Trophoblast cell (in vitro differentiated cells and primary cell): ENCODE data around the gene MOCS2.

Experiments
- DNase-seq, 2 donors: peaks; one replicate each; pipeline ENCODE4 v3.0.0-alpha.2; 2016
- H2AFZ ChIP-seq: 2 replicates; pipeline ENCODE4 v1.6.1; 2013; ENCODE audit warnings: low read length, moderate library complexity, mild to moderate bottlenecking; ENCODE audit not compliant: insufficient read depth, poor library complexity
- H2AK5ac ChIP-seq: 2 replicates; pipeline ENCODE4 v1.6.1; 2013; ENCODE audit warnings: mild to moderate bottlenecking, low read length
- H2BK120ac ChIP-seq: 2 replicates; pipeline ENCODE4 v1.6.1; 2013; ENCODE audit warnings: low read length, mild to moderate bottlenecking, moderate library complexity; ENCODE audit not compliant: insufficient read depth, poor library complexity
- H2BK12ac ChIP-seq: 2 replicates; pipeline ENCODE4 v1.6.1; 2013; ENCODE audit warnings: mild to moderate bottlenecking, low read length, moderate library complexity
- H2BK5ac ChIP-seq: 2 replicates; pipeline ENCODE4 v1.6.1; 2013; ENCODE audit warnings: low read length, low read depth, moderate library complexity, mild to moderate bottlenecking; ENCODE audit not compliant: poor library complexity
- H3K14ac ChIP-seq: 2 replicates; pipeline ENCODE4 v1.6.1; 2013; ENCODE audit warnings: mild to moderate bottlenecking, low read length
- H3K18ac ChIP-seq: 2 replicates; pipeline ENCODE4 v1.6.1; 2013; ENCODE audit warnings: mild to moderate bottlenecking, low read length
- H3K23ac ChIP-seq: 2 replicates; pipeline ENCODE4 v1.6.1; 2013; ENCODE audit warnings: low read length
- H3K27ac ChIP-seq: 2 replicates; pipeline ENCODE4 v1.5.1; 2013; ENCODE audit warnings: low read depth, mild to moderate bottlenecking, inconsistent platforms, low read length, moderate library complexity
- H3K27me3 ChIP-seq: 2 replicates; pipeline ENCODE4 v1.6.1; 2013; ENCODE audit warnings: inconsistent platforms, mild to moderate bottlenecking, low read length, moderate library complexity; ENCODE audit not compliant: insufficient read depth
- H3K36me3 ChIP-seq, 2 experiments: 1 replicate in 1 of 2; 2 replicates in 1 of 2; pipeline ENCODE4 v1.6.1; 2013; ENCODE audit warnings: low read length in 2 of 2, mild to moderate bottlenecking in 2 of 2, moderate library complexity in 1 of 2; ENCODE audit not compliant: insufficient read depth in 2 of 2, control insufficient read depth in 1 of 2
- H3K4ac ChIP-seq: 2 replicates; pipeline ENCODE4 v1.6.1; 2013; ENCODE audit warnings: low read depth, mild to moderate bottlenecking, low read length, moderate library complexity
- H3K4me1 ChIP-seq, 2 experiments: 1 replicate in 1 of 2; 2 replicates in 1 of 2; pipeline ENCODE4 v1.6.1; 2013; ENCODE audit warnings: low read length in 2 of 2, mild to moderate bottlenecking in 2 of 2, moderate library complexity in 1 of 2; ENCODE audit not compliant: insufficient read depth in 2 of 2, control insufficient read depth in 1 of 2
- H3K4me2 ChIP-seq: 2 replicates; pipeline ENCODE4 v1.6.1; 2013; ENCODE audit warnings: inconsistent platforms, mild to moderate bottlenecking, low read length, moderate library complexity
- H3K4me3 ChIP-seq: 2 replicates; pipeline ENCODE4 v1.5.1; 2013; ENCODE audit warnings: mild to moderate bottlenecking, low read depth, low read length, inconsistent platforms
- H3K79me1 ChIP-seq: one replicate; pipeline ENCODE4 v1.6.1; 2013; ENCODE audit warnings: low read length
- H3K79me2 ChIP-seq: 2 replicates; pipeline ENCODE4 v1.6.1; 2013; ENCODE audit warnings: low read length, mild to moderate bottlenecking; ENCODE audit not compliant: control insufficient read depth, insufficient read depth, poor library complexity
- H3K9ac ChIP-seq: 2 replicates; pipeline ENCODE4 v1.6.1; 2013; ENCODE audit warnings: mild to moderate bottlenecking, low read length
- H3K9me3 ChIP-seq: 2 replicates; pipeline ENCODE4 v1.6.1; 2013; ENCODE audit warnings: low read depth, mild to moderate bottlenecking, control low read depth, inconsistent platforms, low read length; ENCODE audit not compliant: insufficient read depth
- H4K12ac ChIP-seq: 2 replicates; pipeline ENCODE4 v1.6.1; 2013; ENCODE audit warnings: low read depth, mild to moderate bottlenecking, low read length, moderate library complexity
- H4K8ac ChIP-seq: 2 replicates; pipeline ENCODE4 v1.6.1; 2013; ENCODE audit warnings: low read depth, mild to moderate bottlenecking, low read length, moderate library complexity
- H4K91ac ChIP-seq: one replicate; pipeline ENCODE4 v1.6.1; 2013; ENCODE audit warnings: low read depth, mild to moderate bottlenecking, low read length, moderate library complexity
- WGBS: extraction: QIAGEN DNeasy Blood & Tissue Kit; methylation state at CpG from one replicate; pipeline ENCODE4 v1.1.7; 2013; ENCODE audit warnings: missing lambda C conversion rate; ENCODE audit not compliant: insufficient read length, insufficient coverage; ENCODE audit errors: extremely low coverage; 5-methylcytosine and 5-hydroxymethylcytosine counted together

The MOCS2 gene

DNA sequence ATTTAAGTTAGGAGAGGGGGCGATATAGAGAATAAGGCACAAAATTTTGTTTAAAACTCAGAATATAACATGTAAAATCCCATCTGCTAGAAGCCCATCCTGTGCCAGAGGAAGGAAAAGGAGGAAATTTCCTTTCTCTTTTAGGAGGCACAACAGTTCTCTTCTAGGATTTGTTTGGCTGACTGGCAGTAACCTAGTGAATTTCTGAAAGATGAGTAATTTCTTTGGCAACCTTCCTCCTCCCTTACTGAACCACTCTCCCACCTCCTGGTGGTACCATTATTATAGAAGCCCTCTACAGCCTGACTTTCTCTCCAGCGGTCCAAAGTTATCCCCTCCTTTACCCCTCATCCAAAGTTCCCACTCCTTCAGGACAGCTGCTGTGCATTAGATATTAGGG, 18.3 kb downstream of the MOCS2 start:
- no CpG with 5 or more reads among the region's 2 CpGs for WGBS
- H3K18ac ChIP-seq = no peak overlapping the region
- H2AK5ac ChIP-seq = no peak overlapping the region
- H3K4ac ChIP-seq = no peak overlapping the region
- no peak overlapping the region for H3K27ac ChIP-seq
- no peaks in the 10 kb centered on the region for H3K79me2 ChIP-seq
- H3K4me1 ChIP-seq = no peaks in the 10 kb centered on the region
- H3K79me1 ChIP-seq = no peaks in the 10 kb centered on the region
- no peak overlapping the region for H3K14ac ChIP-seq
- DNase-seq = peak in 1 of 2 donors; percentile 21
- H3K4me3 ChIP-seq = no peak overlapping the region
- H3K23ac ChIP-seq = no peak overlapping the region
- no peaks in the 10 kb centered on the region for H3K27me3 ChIP-seq
- no peak overlapping the region for H3K9ac ChIP-seq
- H2AFZ ChIP-seq = no peak overlapping the region
- peaks cover 8% of the 10 kb centered on the region in 2 experiments for H3K36me3 ChIP-seq
- no peak overlapping the region for H3K4me2 ChIP-seq
- no peak overlapping the region for H4K12ac ChIP-seq
- H3K9me3 ChIP-seq = no peaks in the 10 kb centered on the region
- no peak overlapping the region for H2BK120ac ChIP-seq
- H2BK5ac ChIP-seq = no peak overlapping the region
- H2BK12ac ChIP-seq = no peak overlapping the region
- H4K91ac ChIP-seq = no peak overlapping the region
- H4K8ac ChIP-seq = no peak overlapping the region

DNA sequence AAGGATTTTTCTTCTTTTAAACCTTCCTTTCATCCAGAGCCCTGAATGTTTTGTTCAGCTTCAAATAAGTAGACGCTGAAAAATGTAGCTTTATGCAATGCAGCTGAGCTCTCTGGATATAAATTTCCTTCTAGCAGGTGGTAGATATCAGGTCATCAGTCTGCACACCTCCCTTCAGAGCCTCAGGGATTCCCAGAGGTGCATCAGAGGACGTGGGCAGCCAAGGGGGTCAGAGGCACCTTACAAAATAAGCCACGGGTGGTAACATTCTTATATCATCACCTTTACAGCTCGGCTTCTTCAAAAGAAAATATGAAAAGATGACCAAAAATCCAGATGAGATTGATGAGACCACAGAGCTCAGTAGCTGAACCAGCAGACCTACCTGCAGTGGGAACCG, 19.3 kb downstream of the MOCS2 start:
- H2AK5ac ChIP-seq = no peak overlapping the region
- peak; percentile 2 to 45 for DNase-seq
- H2BK5ac ChIP-seq = no peak overlapping the region
- H3K14ac ChIP-seq = no peak overlapping the region
- H3K27me3 ChIP-seq = no peaks in the 10 kb centered on the region
- no peak overlapping the region for H4K8ac ChIP-seq
- no peaks in the 10 kb centered on the region for H3K4me1 ChIP-seq
- no peak overlapping the region for H3K4me2 ChIP-seq
- no peak overlapping the region for H3K4me3 ChIP-seq
- no peak overlapping the region for H2BK12ac ChIP-seq
- H4K91ac ChIP-seq = no peak overlapping the region
- no peak overlapping the region for H3K9ac ChIP-seq
- no peak overlapping the region for H2AFZ ChIP-seq
- H3K79me1 ChIP-seq = no peaks in the 10 kb centered on the region
- no peak overlapping the region for H3K27ac ChIP-seq
- no peak overlapping the region for H2BK120ac ChIP-seq
- no peaks in the 10 kb centered on the region for H3K79me2 ChIP-seq
- H3K4ac ChIP-seq = no peak overlapping the region
- H3K9me3 ChIP-seq = no peaks in the 10 kb centered on the region
- no peak overlapping the region for H3K18ac ChIP-seq
- WGBS = no CpG with 5 or more reads among the region's 5 CpGs
- H4K12ac ChIP-seq = no peak overlapping the region
- no peak overlapping the region for H3K23ac ChIP-seq
- H3K36me3 ChIP-seq = peaks cover 6 to 8% of the 10 kb centered on the region in 2 experiments

DNA sequence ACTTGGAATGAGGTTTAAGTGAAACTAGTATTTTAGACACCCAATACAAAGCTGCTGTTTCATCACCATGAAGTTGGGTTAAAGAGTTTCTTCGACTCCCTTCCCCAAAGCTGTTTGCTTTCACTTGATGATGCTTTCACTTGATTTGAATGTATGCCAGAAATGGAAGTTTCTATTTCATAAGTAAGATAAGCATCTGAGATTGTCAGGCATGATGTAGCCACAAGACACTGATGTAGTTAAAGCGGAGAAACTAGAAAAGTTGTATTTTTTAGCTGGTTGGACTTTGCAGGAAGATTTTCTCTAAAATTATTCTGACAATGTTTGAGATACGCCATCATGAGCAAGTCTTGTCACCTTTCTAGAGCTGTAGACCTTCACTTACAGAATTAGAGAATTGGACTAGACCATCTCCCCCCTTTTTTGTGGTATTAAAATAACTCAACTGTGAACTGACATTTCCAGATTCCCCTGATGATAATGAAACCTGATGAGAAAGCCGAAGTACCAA, 20.0 kb downstream of the MOCS2 start:
- Histone ChIP-seq H3K36me3 (peaks cover 5 to 10% of the 10 kb centered on the region in 2 experiments), H3K79me1 (no peaks in the 10 kb centered on the region), H3K79me2 (no peaks in the 10 kb centered on the region), H3K23ac (no peak overlapping the region), H2AK5ac (no peak overlapping the region), H2AFZ (no peak overlapping the region), H3K27me3 (no peaks in the 10 kb centered on the region), H3K9me3 (no peaks in the 10 kb centered on the region), H2BK5ac (no peak overlapping the region), H3K14ac (no peak overlapping the region), H3K4ac (no peak overlapping the region), H3K4me3 (no peak overlapping the region), H3K4me1 (no peaks in the 10 kb centered on the region), H3K9ac (no peak overlapping the region), H2BK120ac (no peak overlapping the region), H2BK12ac (no peak overlapping the region), H3K4me2 (no peak overlapping the region), H3K27ac (no peak overlapping the region), H4K12ac (no peak overlapping the region), H3K18ac (no peak overlapping the region), H4K8ac (no peak overlapping the region), H4K91ac (no peak overlapping the region)
- no CpG with 5 or more reads among the region's 4 CpGs for WGBS
- DNase-seq = peak; percentile 2 to 74

DNA sequence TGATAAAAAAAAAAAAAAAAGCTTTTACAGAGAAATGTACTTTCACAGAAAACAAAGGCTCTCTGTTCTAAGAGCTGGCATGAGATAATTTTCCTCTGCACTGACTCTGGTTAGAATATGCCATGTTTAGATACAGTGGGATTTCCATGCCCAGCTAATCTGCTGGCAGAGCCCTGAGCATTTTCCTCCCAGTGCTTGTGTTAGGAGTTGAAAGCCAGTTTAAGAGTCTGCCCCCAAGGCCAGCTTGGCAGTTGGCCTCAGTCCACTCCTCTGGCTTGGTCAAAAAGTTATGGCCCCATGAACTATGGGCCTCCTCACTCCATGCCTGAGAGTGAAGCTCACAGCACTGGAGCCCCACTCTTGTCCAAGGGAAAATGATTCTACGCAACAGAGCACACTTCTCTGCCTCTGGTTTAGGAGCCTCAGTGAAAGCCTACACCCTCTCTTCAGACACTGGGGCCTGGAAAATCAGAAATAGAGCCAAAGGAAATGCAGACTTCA, 21.9 kb downstream of the MOCS2 start:
- no peak overlapping the region for H3K18ac ChIP-seq
- H3K27me3 ChIP-seq = no peaks in the 10 kb centered on the region
- H3K9ac ChIP-seq = no peak overlapping the region
- no peak overlapping the region for H4K8ac ChIP-seq
- H3K23ac ChIP-seq = no peak overlapping the region
- H2BK120ac ChIP-seq = no peak overlapping the region
- H3K14ac ChIP-seq = no peak overlapping the region
- no peaks in the 10 kb centered on the region for H3K79me1 ChIP-seq
- no peak overlapping the region for H2BK5ac ChIP-seq
- H3K27ac ChIP-seq = no peak overlapping the region
- H2AK5ac ChIP-seq = no peak overlapping the region
- H3K4ac ChIP-seq = no peak overlapping the region
- DNase-seq = no peak
- H4K12ac ChIP-seq = no peak overlapping the region
- H3K4me1 ChIP-seq = no peaks in the 10 kb centered on the region
- H3K9me3 ChIP-seq = no peaks in the 10 kb centered on the region
- H4K91ac ChIP-seq = no peak overlapping the region
- H3K4me3 ChIP-seq = no peak overlapping the region
- peaks cover 5 to 12% of the 10 kb centered on the region in 2 experiments for H3K36me3 ChIP-seq
- whole genome bisulfite sequencing = no CpG with 5 or more reads among the region's 1 CpG
- no peaks in the 10 kb centered on the region for H3K79me2 ChIP-seq
- H2AFZ ChIP-seq = no peak overlapping the region
- H3K4me2 ChIP-seq = no peak overlapping the region
- H2BK12ac ChIP-seq = no peak overlapping the region
